ENCODE data around the gene TMEM190. TPM values are rescaled to one million over a fixed set of nuclear protein-coding genes. Genes with fewer than 3 reads are reported as not detected.

TMEM190 gene
- polyA plus RNA-seq, 1 experiment = 0.32 TPM

DNA sequence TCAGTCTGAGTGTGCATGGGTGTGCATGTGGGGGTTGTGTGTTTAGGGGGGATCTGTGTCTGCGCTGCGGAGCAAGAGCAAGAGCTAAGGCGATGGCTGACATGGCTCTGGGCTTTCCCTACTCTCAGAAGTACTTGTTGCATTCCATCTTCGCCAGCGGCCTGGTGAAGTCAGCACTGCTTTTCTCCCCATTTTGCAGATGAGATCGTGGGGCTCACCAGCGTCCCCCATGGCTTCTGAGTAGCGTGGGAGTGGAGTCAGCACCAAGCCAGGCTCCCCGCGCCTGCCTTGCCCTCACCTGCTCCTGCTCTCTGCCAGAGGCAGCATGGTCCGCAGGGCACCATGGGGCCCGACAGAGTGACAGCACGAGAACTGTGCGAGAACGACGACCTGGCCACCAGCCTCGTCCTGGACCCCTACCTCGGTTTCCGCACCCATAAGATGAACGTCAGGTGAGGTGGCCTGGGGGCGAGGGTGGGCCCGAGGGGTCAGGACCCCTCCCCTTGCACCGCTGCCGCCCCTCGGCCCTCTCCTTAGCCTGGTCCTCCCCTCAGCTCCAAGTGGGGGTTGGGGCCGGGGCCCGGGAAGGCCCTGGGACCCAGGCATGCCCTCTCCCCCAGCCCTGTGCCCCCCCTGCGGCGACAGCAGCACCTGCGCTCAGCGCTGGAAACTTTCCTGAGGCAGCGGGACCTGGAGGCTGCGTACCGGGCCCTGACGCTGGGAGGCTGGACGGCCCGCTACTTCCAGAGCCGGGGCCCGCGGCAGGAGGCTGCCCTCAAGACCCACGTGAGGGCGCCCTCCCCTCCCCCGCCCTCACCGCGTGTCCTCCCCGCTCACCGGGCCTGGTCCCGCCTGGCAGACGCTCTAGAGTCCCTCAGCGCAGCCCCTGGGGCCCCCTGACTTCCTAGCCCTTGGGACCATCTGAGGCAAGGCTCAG lies 34.8 kb upstream of the TMEM190 start:
- Histone ChIP-seq H3K27ac (ENCODE audit: low read depth, low read length) (no peak overlapping the region), H3K9me3 (ENCODE audit: control insufficient read depth, insufficient read depth, low read length) (no peaks in the 10 kb centered on the region; the same call in 1 of the 2 replicates), H3K27me3 (ENCODE audit: control insufficient read depth, insufficient read depth, low read length) (no peaks in the 10 kb centered on the region), H3K4me3 (ENCODE audit: low read depth, low read length) (peak overlapping the region; percentile 38)
- DNase-seq (ENCODE audit: low read depth, low spot score) = no peak
- ChIA-PET CTCF (interaction anchor here (0.7 kb wide), 1 partner anchor 201 kb away, joined by 4 read pairs; no protein-coding TSS in a partner anchor), POLR2A (no interaction called here)
- TF ChIP-seq, protein P1, sequence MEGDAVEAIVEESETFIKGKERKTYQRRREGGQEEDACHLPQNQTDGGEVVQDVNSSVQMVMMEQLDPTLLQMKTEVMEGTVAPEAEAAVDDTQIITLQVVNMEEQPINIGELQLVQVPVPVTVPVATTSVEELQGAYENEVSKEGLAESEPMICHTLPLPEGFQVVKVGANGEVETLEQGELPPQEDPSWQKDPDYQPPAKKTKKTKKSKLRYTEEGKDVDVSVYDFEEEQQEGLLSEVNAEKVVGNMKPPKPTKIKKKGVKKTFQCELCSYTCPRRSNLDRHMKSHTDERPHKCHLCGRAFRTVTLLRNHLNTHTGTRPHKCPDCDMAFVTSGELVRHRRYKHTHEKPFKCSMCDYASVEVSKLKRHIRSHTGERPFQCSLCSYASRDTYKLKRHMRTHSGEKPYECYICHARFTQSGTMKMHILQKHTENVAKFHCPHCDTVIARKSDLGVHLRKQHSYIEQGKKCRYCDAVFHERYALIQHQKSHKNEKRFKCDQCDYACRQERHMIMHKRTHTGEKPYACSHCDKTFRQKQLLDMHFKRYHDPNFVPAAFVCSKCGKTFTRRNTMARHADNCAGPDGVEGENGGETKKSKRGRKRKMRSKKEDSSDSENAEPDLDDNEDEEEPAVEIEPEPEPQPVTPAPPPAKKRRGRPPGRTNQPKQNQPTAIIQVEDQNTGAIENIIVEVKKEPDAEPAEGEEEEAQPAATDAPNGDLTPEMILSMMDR (IDR thresholded peaks at IDR 0.05; ENCODE audit: low read depth, low read length) = no peak

- no peak overlapping the region for H3K4me3 ChIP-seq (ENCODE audit: low read depth, low read length)
- H3K9me3 ChIP-seq (ENCODE audit: control insufficient read depth, insufficient read depth, low read length) = no peaks in the 10 kb centered on the region; the same call in 1 of the 2 replicates
- no peak for DNase-seq (ENCODE audit: low read depth, low spot score)
- no peak overlapping the region for H3K27ac ChIP-seq (ENCODE audit: low read depth, low read length)
- H3K27me3 ChIP-seq (ENCODE audit: control insufficient read depth, insufficient read depth, low read length) = no peaks in the 10 kb centered on the region
- CTCF ChIA-PET = interaction anchor here (1.0 kb wide), 1 partner anchor 43 kb away, joined by 4 read pairs; no protein-coding TSS in a partner anchor
- POLR2A ChIA-PET = interaction anchor here (0.5 to 1.2 kb wide), 2 partner anchors 26 to 63 kb away, joined by 4 to 6 read pairs; partner anchors contain the start of genes IL11 and UBE2S
- TF ChIP-seq, protein P1 (IDR thresholded peaks at IDR 0.05; ENCODE audit: low read depth, low read length) = no peak
Observed at GRCh38 chr19:55344444-55344843, 32.2 kb upstream of the TMEM190 start.

DNA sequence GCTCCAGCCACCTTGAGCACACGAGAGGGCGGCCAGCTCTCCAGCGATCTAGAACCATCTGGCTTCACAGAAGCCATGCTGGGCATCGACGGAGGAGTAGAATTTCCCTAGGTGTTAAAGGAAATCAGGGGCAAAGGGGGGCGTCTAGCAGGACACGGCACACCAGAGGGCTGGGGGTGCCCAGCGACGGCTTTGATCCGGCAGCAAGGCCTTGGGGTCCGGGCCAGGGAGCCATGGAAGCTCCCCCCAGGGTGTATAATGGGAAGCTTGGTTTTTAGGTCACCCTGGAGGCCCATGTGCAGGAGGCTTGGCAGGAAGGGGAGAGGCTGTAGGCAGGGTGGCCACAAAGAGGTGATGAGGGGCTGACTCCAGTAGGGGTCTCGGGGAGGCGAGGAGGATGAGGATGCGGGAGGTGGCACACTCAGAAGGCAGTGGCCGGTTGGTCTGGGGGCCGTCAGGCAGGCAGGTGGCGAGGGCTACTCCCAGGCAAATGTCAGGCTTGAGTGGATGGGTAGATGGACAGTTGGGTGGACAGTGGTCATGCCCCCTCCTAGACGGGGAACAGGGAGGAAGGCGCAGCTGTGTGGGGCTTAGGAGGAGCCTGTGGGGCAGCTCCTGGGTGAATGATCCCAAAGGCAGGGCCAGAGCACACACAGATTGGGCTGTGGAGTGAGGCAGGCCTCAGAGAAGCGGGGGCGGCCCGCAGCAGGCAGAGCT lies 31.4 kb upstream of the TMEM190 start:
- CTCF ChIA-PET = interaction anchor here (1.0 kb wide), 1 partner anchor 43 kb away, joined by 4 read pairs; no protein-coding TSS in a partner anchor
- no peak overlapping the region for H3K4me3 ChIP-seq (ENCODE audit: low read depth, low read length)
- H3K9me3 ChIP-seq (ENCODE audit: control insufficient read depth, insufficient read depth, low read length) = no peaks in the 10 kb centered on the region; the same call in 1 of the 2 replicates
- H3K27ac ChIP-seq (ENCODE audit: low read depth, low read length) = no peak overlapping the region
- POLR2A ChIA-PET = interaction anchor here (0.6 kb wide), 1 partner anchor 44 kb away, joined by 8 read pairs; no protein-coding TSS in a partner anchor
- TF ChIP-seq, protein P1 (IDR thresholded peaks at IDR 0.05; ENCODE audit: low read depth, low read length) = no peak
- H3K27me3 ChIP-seq (ENCODE audit: control insufficient read depth, insufficient read depth, low read length) = no peaks in the 10 kb centered on the region
- no peak for DNase-seq (ENCODE audit: low read depth, low spot score)

DNA sequence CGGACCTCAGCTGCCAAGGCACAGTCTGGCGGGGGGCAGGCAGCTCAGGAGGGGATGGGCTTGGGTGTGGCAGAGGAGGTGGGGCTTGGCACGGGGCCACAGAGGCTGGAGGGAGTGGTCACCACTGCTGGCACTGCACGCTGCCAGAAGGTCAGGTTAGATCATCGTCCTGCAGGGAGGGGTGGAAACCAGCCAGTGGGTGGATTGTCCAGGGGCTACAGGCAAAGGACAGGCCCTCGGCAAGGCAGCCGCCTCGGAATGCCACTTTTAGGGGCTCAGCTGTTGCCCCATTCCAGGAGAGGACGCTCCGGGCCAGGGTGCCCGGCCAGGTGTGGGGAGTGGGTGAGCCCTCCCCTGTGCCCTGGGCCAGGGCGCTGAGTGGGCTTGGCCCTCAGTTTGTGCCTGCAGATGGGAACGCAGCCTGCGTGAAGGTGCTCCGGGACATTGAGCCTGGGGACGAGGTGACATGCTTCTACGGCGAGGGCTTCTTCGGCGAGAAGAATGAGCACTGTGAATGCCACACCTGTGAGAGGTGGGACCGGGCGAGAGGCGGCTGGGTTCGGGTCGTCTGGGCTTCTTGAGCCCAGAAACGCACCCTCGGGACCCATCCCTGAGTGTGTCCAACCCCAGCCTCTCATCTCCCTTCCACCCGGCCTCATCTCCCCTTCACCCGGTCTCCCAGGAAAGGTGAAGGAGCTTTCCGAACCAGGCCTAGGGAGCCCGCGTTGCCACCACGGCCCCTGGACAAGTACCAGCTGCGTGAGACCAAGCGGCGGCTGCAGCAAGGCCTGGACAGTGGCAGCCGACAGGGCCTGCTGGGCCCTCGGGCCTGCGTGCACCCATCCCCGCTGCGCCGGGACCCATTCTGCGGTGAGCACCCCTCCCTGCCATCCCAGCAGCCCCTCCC lies 30.6 kb upstream of the TMEM190 start:
- Histone ChIP-seq H3K9me3 (ENCODE audit: control insufficient read depth, insufficient read depth, low read length) (no peaks in the 10 kb centered on the region; the same call in 1 of the 2 replicates), H3K27me3 (ENCODE audit: control insufficient read depth, insufficient read depth, low read length) (no peaks in the 10 kb centered on the region), H3K4me3 (ENCODE audit: low read depth, low read length) (no peak overlapping the region), H3K27ac (ENCODE audit: low read depth, low read length) (no peak overlapping the region)
- ChIA-PET POLR2A (interaction anchor here (0.6 to 0.7 kb wide), 2 partner anchors 45 to 253 kb away, joined by 5 to 8 read pairs; partner anchors contain the start of gene FIZ1), CTCF (no interaction called here)
- no peak for DNase-seq (ENCODE audit: low read depth, low spot score)
- TF ChIP-seq, protein P1 (IDR thresholded peaks at IDR 0.05; ENCODE audit: low read depth, low read length) = no peak
